GM12891 (cell line): Measurements from ENCODE around the gene AHCYL2.

Experiments
- PAX5 ChIP-seq: IDR thresholded peaks from 2 replicates; pipeline ENCODE4 v1.6.1; 2011; ENCODE audit warnings: low read length, moderate library complexity, mild to moderate bottlenecking; ENCODE audit not compliant: insufficient read depth, severe bottlenecking
- POLR2A ChIP-seq: IDR thresholded peaks from 2 replicates; pipeline ENCODE4 v1.6.1; 2011; ENCODE audit warnings: low read depth, low read length, control low read depth
- POLR2AphosphoS5 ChIP-seq: IDR thresholded peaks from 2 replicates; pipeline ENCODE4 v1.6.1; 2011; ENCODE audit warnings: low read depth, low read length, control low read depth
- POU2F2 ChIP-seq: IDR thresholded peaks from 2 replicates; pipeline ENCODE4 v1.6.1; 2011; ENCODE audit warnings: low read depth, mild to moderate bottlenecking, control low read depth, low read length, moderate library complexity
- SPI1 ChIP-seq: IDR thresholded peaks from 2 replicates; pipeline ENCODE4 v1.6.1; 2011; ENCODE audit warnings: low read depth, low read length, control low read depth
- TAF1 ChIP-seq: IDR thresholded peaks from 2 replicates; pipeline ENCODE4 v1.6.1; 2011; ENCODE audit warnings: low read depth, low read length, control low read depth

GRCh38 chr7:129256221-129256620 is 31.4 kb downstream of the AHCYL2 start:
- TF ChIP-seq POLR2AphosphoS5 (no peak), TAF1 (no peak), POLR2A (no peak), SPI1 (no peak), POU2F2 (no peak), PAX5 (no peak)
